HG02852 (cell line): ENCODE measurements around the gene PTPRG.
"Not testable (repeated sequence)": the region's sequence is repeated elsewhere in the genome, so short reads cannot be mapped to it uniquely, and the experiment has no call there.

Experiments
- ATAC-seq: cut with Tn5 transposase; IDR thresholded peaks from one replicate; pipeline ENCODE4 v1.9.1; 2021; ENCODE audit warnings: mild to moderate bottlenecking, moderate library complexity; ENCODE audit not compliant: unreplicated experiment

The PTPRG gene

GRCh38 chr3:61681636-61682035, 120.3 kb downstream of the PTPRG start:
- ATAC-seq = no peak

DNA sequence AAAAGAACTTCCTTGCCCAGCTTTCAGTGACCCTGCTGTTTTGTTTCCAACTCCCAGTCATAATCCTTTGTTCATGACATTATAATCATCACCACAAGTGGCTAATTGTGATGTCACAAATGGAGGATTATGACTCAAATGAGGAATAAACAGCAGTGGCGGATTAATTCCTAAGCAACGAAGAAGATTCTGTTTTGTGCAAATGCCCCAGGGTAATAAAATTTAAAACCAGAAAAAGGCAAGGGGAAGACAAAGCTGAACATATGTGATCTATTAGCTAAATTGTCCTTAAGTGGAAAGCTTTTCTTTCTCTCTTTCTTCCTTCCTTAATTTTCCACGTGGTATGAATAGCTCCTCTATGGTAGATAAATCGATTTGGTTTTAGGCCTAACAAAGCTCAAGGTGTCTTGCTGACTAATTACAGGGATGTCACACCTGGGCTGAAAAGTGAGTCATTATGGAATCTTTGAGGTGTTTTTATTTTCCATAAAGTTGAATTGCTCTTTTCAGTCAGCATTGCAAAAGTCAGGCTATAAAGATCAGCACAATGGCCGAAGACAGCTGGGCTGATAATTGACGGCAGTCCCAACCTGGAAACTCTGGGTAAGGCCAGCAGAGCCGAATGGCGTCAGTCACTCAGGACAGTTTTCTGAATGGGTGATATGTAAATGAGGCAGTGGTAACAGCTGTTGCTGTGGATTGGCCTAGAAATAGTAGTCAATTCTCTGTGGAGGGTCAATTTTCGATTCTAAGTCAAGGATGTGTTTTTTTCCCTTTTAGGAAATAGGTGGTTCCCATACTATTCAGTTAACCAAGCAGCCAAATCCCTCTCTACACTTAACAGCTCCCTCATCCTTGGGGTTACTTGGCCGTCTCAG, 121.5 kb downstream of the PTPRG start:
- no peak for ATAC-seq

GRCh38 chr3:61683549-61684236, 122.3 kb downstream of the PTPRG start:
- no peak for ATAC-seq

- no peak for ATAC-seq
Measured at GRCh38 chr3:61684386-61684785, 123.0 kb downstream of the PTPRG start.

- no peak for ATAC-seq
Measured at GRCh38 chr3:61685755-61686154, 124.4 kb downstream of the PTPRG start.

DNA sequence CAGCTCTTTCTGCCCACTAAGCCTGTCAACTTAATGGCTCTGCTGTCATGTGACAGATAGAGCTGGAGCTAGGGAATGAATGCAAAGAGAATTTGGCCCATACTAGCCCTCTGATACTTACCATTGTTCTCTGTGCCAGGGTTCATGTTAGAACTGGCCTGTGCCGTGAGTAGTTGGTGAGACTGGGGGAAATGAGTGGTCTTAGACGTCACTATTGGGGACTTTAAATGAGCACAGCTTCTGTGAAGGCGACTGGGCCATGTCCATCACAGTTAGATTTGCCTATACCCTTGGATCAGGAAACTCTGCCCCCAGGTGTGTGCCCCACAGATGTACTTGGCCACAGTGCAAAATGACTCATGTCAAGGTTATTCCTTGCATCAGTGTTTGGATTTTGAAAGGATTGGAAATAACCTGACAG, 124.9 kb downstream of the PTPRG start:
- ATAC-seq = no peak

- no peak for ATAC-seq
Measured at GRCh38 chr3:61687206-61687605, 125.8 kb downstream of the PTPRG start.

- no peak for ATAC-seq
Measured at GRCh38 chr3:61687663-61688306, 126.4 kb downstream of the PTPRG start.

- ATAC-seq = no peak
Measured at GRCh38 chr3:61688307-61688984, 127.1 kb downstream of the PTPRG start.

DNA sequence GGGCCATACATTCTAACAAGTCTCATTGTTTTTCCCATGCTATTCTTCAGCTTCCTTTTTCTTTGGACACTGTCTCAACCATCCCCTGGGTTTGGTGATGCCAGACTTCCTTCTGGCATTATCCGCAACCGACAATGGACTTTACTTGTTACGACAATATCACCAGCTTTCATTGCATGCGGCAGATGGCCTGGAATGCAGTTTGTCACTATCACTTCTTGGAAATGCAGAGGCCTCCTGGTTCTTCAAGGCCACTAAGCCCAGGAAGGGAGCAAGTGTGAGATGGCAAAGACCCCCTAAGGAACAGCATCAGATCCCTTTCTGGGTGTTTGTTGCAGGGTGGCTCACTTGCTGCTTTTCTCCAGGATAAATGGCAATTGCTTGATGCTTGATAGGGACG, 128.6 kb downstream of the PTPRG start:
- ATAC-seq = no peak

- ATAC-seq = no peak
Measured at GRCh38 chr3:61691466-61691865, 130.1 kb downstream of the PTPRG start.

- ATAC-seq = no peak
Measured at GRCh38 chr3:61697301-61697700, 135.9 kb downstream of the PTPRG start.

- ATAC-seq = not testable (repeated sequence)
Measured at GRCh38 chr3:61698278-61699072, 137.1 kb downstream of the PTPRG start.

- no peak for ATAC-seq
Measured at GRCh38 chr3:61699622-61700021, 138.3 kb downstream of the PTPRG start.

- ATAC-seq = no peak
Measured at GRCh38 chr3:61701011-61701410, 139.6 kb downstream of the PTPRG start.

DNA sequence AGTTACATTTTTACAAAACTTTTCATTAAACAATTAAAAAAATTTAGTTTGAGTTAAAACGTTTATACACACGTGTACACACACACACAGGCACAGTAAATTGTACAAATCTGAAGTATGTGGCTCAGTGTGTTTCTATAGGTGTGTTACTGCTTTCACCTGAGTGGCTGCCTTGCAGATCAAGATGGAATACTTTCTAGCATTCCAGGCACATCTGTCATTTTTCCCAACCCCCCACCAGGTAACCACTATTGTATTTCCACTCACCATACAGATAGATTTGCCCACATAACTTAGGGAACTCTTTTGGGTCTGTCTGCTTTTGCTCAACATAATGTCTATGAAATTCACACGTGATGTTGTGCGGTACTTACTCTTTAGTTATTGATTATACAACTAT, 141.1 kb downstream of the PTPRG start:
- ATAC-seq = no peak

DNA sequence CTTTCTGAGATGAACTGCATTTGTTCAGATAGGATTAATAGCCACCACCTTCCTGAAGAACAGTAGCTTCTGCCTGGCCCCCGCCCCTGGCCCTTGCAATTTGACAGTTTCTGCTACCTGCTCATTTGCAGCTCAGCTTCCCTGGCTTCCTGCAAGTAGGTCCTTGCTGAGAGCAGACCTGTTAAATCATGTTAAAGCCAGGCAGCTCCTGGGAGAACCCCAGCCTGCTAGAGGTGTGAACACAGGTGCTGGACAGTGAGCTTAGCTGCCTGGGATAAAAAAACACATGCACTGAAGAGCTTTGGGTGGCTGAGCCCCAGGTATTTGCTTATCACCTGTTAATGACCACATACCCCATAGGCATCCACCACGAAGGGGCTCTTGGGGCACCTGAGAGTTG, 143.4 kb downstream of the PTPRG start:
- no peak for ATAC-seq

DNA sequence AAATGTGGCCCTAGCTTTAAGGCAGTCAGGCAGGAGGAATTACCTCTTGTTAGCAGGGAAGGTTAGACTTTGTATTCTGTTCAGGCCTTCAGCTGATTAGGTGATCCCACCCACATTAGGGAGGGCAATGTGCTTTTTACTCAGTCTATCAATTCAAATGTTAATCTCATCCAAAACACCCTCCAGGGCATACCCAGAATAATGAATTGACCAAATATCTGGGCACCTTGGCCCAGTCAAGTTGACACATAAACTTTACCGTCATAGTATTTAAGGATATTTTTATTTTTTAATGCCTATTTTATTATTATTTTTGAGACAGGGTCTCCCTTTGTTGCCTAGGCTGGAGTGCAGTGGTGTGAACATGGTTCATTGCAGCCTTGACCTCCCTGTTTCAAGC, 146.1 kb downstream of the PTPRG start:
- ATAC-seq = no peak

- ATAC-seq = not testable (repeated sequence)
Measured at GRCh38 chr3:61710920-61711319, 149.5 kb downstream of the PTPRG start.

- no peak for ATAC-seq
Measured at GRCh38 chr3:61714225-61714624, 152.9 kb downstream of the PTPRG start.
